Bone marrow (tissue), 2 donors: Measurements from ENCODE around the gene ZDHHC1.

Experiments
- DNase-seq, 2 donors: peaks; one replicate each; lab custom pipeline; 2025; lab: John Stamatoyannopoulos, UW

The ZDHHC1 gene

DNA sequence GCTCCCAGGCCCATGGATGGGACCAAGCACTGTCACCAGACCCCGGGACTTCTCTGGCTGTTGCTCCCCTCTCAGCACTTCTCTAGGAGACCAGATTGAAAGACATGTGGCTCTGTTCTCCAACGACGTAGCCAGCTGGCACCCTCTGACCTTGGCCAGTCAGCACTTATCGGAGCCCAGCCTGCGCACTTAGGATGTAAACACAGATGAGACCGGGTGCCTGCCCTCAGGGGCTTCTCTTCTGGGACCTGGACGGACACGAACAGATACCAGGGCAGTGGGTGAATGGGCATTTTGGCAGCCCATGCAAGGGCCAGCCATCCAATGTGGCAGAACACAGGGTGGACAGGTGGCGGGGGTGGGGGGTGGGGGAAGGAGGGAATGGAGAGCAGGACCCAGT lies 6.6 kb downstream of the ZDHHC1 start:
- no peak for DNase-seq

- DNase-seq, result no peak
Observed at GRCh38 chr16:67407788-67408452, 8.4 kb downstream of the ZDHHC1 start.

- no peak for DNase-seq
Observed at GRCh38 chr16:67407176-67407787, 9.0 kb downstream of the ZDHHC1 start.

- no peak for DNase-seq
Observed at GRCh38 chr16:67406111-67406971, 9.9 kb downstream of the ZDHHC1 start.

GRCh38 chr16:67405336-67405735 lies 10.9 kb downstream of the ZDHHC1 start:
- DNase-seq, result no peak

GRCh38 chr16:67404740-67405226 lies 11.5 kb downstream of the ZDHHC1 start:
- DNase-seq, result no peak

DNA sequence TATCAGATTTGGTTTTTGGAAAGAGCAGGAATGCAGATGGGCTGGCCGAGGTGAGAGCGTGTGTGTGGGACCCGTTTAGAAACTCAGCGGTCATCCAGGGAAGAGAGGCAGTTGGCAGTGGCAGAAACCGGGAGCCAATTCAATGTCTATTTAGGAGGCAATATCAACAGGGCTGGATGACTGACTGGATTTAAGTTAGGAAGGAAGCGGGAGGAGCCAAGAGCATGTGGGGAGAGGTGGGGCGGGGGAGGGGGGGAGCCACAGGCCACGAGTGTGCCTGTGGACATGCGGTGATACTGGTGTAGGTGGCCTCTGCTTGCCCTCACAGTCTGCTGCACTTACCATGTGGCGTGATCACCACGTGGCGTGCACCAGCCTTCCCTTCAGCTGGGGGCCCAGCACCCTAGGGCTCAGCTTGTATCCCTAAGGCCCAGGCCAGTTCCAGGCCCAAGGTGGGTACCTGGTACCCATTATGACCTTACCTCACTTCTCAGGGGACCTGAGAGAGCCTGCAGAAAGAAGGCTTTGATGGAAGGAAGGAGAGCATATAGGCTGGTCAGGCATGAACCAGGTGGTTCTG lies 12.2 kb downstream of the ZDHHC1 start:
- DNase-seq, result no peak

GRCh38 chr16:67400901-67401300 lies 15.4 kb downstream of the ZDHHC1 start:
- DNase-seq, result no peak

DNA sequence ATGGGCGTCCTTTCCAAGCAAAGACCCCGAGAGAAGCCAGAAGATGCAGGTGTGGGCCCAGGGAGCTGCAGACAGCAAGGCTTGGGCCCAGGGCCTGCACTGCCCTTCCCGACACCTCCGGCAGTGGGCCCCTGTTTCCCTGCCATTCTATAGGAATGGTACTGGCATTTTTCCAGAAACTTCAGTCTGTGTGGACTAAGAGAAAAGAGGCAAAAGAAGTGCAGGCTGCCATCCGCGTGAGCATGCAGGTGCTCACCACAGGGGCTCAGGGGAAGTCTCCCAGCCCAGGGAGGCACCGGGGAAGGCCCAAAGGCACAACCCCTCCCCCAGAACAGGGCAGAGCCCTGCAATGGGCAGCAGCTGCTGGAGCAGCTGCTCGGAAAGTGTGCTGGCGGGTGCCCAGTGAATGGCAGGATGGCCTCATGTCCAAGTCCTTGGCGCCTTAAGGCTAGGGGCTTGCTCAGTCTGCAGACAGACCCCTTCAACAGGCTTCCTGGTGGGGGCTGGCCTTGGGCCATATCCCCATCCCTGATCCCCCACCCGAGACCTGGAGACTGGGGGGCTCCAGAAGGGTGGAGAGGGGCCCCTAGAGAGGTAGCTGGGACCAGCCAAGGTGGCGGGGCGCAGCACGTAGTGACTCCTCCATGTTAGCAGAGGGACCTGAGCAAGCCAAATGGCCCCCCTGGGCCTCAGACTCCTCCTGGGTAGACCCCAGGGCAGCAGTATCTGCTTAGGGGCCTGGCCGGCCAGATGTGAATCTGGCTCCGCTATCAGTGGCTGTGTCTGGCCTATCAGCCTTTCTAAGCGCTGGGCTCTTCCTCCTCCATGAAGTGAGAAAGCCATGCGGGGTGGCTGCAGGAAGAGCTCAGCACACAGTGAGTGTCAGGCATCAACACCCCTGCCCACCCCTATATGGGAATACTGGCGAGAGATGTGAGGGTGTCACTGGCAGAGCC lies 16.2 kb downstream of the ZDHHC1 start:
- no peak for DNase-seq

DNA sequence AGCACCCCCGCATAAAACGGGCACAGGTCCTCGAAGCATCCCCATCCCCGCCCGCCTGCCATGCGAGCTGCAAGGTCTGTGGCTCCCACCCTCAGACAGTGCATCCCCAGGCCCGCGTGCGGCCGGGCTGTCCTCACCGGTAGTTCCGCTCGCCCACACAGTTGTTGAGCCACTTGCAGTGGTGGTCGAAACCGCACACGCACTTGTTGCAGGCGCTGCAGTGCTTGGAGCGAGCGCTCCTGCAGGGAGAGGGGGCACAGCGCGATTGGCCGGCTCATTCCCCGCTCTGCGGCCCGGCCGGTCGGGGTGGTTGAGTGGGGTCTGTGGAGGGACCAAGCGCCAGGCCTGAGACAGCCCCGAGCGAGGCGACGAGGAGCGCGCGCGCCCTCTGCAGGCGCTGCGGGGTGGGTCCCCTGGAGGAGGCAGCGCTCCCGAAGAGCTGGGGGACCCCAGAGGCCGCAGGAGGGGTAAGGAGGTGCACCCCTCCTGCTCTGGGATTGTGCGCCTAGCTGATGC lies 17.0 kb downstream of the ZDHHC1 start:
- peak in 1 of 2 donors; percentile 25 for DNase-seq

DNA sequence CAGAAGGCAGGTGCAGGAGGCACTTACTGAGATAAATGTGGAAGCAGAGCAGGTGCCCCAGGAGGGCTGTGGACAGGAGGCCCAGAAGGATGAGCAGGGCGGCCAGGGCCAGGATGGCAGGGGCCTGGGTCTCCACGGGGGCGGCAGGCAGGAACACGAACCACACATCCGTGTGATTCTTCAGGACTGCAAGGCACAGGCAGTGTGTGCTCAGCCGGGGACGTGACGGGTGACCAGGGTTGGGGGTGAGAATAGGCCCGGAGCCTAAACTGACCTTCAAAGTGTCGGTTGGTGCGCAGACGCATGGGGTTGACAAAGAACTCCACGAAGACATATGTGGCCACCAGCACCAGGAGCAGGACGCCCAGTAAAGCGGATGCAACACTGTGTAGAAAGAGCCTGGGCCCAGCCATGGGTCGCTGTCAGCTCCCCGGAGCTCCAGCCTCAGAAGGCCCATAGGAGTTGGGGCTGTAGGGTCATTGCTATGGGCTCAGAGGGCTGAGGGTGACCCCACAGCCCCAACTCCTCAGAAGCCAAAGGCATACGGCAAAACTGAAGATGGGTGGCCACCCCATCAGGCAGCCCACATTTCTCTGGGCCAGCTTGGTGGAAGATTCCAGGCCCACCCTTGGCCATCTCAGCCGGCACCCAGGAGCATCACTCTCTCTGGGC lies 17.6 kb downstream of the ZDHHC1 start:
- no peak for DNase-seq

DNA sequence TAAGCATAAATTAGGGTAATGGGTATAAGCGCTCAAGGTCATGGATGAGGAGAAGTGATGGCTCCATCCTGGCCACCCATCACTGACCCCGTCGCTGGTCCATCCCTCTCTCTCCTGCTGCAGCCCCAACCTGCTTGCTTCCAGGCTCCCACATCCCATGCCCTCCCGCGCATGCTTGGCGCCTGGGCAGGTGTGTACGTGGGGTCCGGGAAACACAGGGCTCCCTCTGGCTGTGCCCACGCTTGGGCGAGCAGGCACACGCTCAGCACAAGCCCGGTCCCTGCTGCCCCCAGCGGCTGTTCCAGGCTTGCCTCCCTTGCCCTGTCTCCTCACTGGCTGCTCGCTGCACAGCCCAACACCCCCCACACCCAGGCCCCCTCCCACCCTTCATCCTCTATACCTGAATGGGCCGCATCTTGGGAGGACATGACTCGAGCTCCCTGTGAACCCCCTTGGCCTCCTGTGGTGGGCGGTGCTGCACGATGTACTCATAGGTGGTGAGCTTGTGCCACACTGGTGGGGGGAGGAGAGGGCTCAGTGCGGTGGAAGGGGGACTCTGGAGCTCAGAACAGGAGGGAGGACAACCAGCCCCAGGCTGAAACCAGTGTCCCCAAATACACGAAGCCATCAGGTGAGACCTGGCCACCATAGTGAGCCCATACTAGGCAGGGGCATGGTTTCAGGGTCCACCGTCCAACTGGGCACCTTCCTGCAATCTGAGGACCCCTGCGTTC lies 18.3 kb downstream of the ZDHHC1 start:
- no peak for DNase-seq

- no peak for DNase-seq
Observed at GRCh38 chr16:67397036-67397801, 19.1 kb downstream of the ZDHHC1 start.

- no peak for DNase-seq
Observed at GRCh38 chr16:67396159-67397035, 19.9 kb downstream of the ZDHHC1 start.

DNA sequence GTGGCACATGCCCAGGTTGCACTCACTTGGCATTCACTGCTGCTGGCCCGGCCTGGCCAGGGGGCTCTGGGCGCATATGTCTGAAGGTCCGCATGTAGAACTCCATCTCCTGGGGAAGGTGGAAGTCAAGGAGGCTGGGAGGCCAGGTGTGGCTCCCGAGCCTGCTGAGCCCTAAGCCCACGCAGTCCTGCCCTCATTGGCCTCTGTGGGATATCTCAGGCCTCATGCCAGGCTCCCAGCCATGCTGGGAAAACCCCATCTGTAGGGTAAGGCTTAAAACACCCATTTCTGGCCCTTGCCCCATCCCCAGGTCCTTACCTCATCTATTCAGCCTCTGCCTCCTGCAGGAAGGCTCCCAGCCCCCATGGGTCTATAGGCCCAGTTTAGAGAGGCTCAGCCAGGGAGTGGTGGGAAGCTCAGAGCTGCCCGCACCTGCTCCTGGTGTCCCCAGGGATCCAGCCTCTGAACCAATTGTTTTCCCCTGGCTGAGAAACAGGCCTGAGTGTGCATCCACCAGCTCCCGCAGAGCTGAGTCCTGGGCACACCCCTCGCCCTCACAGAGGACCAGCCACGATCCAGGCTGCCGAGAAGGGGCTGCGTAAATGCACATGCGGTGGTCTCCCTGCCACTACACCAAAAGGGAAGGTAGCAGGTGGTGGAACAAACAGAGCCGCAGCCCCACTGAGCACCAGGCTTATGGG lies 20.7 kb downstream of the ZDHHC1 start:
- DNase-seq, result no peak

DNA sequence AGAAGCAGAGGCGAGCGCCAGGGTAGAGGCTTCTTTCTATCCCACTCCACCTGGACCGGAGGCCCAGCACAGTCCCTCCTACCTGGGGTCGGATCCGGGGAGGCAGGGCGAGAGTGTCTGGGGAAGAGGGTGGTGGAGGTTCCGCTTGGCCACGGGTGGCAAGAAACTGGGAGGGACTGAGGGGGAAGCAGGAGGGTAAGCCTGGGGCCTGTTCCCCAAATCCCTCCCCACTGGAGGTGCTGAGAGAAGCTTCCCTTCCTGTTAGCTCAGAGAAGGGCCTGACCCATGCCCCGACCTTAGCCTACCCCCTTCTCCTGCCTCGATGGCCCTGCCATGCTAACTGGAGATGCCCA lies 21.2 kb downstream of the ZDHHC1 start:
- DNase-seq, result peak in 1 of 2 donors; percentile 61
